HL-60 (cell line): ENCODE measurements around the gene HNRNPAB.

Experiments used
- DNase-seq, 2 experiments: peaks; one replicate each; pipeline ENCODE4 v3.0.0-alpha.2; 2010 to 2020; ENCODE audit warnings: low read depth in 1 of 2, low spot score in 1 of 2
- H3K27ac ChIP-seq: fragments of 250-450 bp; sonication (Bioruptor Pico); replicated peaks from 2 replicates; pipeline ENCODE4 v1.5.1; 2020; ENCODE audit warnings: mild to moderate bottlenecking, moderate library complexity
- H3K27me3 ChIP-seq: fragments of 250-450 bp; sonication (Bioruptor Pico); 2 replicates; pipeline ENCODE4 v1.5.1; 2021; ENCODE audit warnings: mild to moderate bottlenecking, moderate library complexity; ENCODE audit not compliant: insufficient read depth, poor library complexity, severe bottlenecking
- H3K4me3 ChIP-seq: replicated peaks from 2 replicates; pipeline ENCODE4 v1.5.1; 2011; ENCODE audit warnings: mild to moderate bottlenecking, control low read depth, low read length; ENCODE audit not compliant: insufficient read depth
- GABPA ChIP-seq: IDR thresholded peaks from 2 replicates; pipeline ENCODE4 v1.6.1; 2012; ENCODE audit warnings: low read depth
- POLR2AphosphoS5 ChIP-seq: IDR thresholded peaks from 2 replicates; pipeline ENCODE4 v1.6.1; 2012; ENCODE audit warnings: low read depth
- SPI1 ChIP-seq: IDR thresholded peaks from 2 replicates; pipeline ENCODE4 v1.6.1; 2012; ENCODE audit warnings: low read depth, mild to moderate bottlenecking, borderline replicate concordance
- TF ChIP-seq, protein P1 (sequence below): IDR thresholded peaks from 2 replicates; pipeline ENCODE4 v1.6.1; 2012; ENCODE audit warnings: low read depth; ENCODE audit not compliant: insufficient replicate concordance
- TF ChIP-seq, protein P2 (sequence below): IDR thresholded peaks from one replicate; pipeline ENCODE4 v1.5.1; 2011; ENCODE audit warnings: low read length, control low read depth, inconsistent platforms; ENCODE audit not compliant: insufficient read depth

HNRNPAB gene

DNA sequence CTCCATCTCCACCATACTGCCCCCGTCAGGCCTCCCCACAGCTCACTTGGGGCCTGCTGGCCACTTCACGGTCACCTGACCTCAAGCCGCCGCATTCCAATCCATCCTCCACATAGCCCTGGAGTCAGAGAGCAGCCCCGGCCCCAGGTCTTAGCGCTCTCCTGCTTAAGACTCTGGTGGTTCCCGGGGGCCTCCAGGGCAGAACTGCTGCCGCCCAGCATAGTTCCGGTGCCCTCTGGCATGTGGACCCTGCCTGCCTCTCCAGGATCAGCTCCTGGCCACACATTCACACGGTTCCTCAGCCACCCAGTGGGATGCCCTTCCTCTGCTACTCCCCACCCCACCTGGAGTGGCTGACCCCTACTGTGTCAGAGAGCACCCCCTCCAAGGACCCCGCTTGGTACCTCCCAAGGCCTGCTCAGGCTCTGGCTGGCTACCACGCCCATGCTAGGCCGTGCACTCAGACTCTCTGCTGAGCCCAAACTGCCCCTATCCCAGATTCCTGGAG lies 19.5 kb downstream of the HNRNPAB start:
- no peak for DNase-seq
- no peaks in the 10 kb centered on the region for H3K27me3 ChIP-seq
- TF ChIP-seq GABPA (no peak), POLR2AphosphoS5 (no peak; the same call in 1 of the 2 replicates), SPI1 (no peak)
- TF ChIP-seq, protein P1, sequence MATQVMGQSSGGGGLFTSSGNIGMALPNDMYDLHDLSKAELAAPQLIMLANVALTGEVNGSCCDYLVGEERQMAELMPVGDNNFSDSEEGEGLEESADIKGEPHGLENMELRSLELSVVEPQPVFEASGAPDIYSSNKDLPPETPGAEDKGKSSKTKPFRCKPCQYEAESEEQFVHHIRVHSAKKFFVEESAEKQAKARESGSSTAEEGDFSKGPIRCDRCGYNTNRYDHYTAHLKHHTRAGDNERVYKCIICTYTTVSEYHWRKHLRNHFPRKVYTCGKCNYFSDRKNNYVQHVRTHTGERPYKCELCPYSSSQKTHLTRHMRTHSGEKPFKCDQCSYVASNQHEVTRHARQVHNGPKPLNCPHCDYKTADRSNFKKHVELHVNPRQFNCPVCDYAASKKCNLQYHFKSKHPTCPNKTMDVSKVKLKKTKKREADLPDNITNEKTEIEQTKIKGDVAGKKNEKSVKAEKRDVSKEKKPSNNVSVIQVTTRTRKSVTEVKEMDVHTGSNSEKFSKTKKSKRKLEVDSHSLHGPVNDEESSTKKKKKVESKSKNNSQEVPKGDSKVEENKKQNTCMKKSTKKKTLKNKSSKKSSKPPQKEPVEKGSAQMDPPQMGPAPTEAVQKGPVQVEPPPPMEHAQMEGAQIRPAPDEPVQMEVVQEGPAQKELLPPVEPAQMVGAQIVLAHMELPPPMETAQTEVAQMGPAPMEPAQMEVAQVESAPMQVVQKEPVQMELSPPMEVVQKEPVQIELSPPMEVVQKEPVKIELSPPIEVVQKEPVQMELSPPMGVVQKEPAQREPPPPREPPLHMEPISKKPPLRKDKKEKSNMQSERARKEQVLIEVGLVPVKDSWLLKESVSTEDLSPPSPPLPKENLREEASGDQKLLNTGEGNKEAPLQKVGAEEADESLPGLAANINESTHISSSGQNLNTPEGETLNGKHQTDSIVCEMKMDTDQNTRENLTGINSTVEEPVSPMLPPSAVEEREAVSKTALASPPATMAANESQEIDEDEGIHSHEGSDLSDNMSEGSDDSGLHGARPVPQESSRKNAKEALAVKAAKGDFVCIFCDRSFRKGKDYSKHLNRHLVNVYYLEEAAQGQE = no peak
- TF ChIP-seq, protein P2, sequence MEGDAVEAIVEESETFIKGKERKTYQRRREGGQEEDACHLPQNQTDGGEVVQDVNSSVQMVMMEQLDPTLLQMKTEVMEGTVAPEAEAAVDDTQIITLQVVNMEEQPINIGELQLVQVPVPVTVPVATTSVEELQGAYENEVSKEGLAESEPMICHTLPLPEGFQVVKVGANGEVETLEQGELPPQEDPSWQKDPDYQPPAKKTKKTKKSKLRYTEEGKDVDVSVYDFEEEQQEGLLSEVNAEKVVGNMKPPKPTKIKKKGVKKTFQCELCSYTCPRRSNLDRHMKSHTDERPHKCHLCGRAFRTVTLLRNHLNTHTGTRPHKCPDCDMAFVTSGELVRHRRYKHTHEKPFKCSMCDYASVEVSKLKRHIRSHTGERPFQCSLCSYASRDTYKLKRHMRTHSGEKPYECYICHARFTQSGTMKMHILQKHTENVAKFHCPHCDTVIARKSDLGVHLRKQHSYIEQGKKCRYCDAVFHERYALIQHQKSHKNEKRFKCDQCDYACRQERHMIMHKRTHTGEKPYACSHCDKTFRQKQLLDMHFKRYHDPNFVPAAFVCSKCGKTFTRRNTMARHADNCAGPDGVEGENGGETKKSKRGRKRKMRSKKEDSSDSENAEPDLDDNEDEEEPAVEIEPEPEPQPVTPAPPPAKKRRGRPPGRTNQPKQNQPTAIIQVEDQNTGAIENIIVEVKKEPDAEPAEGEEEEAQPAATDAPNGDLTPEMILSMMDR = no peak
- no peak overlapping the region for H3K4me3 ChIP-seq
- H3K27ac ChIP-seq = no peak overlapping the region

DNA sequence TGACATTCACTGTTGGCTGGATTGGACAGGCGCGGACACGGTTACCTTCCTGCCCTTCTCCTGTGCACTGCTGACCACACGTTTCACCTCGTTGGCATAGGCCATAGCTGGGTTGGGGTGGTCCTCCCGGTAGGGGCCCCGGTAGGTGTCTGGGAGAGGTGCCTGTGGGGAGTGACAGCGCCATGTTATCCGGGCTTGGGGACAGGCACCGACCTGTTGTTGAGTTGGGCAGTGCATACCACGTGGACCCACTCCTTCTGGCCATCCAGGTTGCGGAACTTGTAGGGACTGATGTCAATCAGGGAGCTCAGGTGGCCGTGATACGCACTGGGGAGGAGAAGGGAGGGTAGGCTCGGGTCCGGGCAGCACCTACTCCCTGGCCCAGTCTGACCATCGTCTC lies 20.1 kb downstream of the HNRNPAB start:
- TF ChIP-seq, protein P1 = no peak
- TF ChIP-seq POLR2AphosphoS5 (no peak), GABPA (no peak), SPI1 (no peak)
- TF ChIP-seq, protein P2 = no peak

DNA sequence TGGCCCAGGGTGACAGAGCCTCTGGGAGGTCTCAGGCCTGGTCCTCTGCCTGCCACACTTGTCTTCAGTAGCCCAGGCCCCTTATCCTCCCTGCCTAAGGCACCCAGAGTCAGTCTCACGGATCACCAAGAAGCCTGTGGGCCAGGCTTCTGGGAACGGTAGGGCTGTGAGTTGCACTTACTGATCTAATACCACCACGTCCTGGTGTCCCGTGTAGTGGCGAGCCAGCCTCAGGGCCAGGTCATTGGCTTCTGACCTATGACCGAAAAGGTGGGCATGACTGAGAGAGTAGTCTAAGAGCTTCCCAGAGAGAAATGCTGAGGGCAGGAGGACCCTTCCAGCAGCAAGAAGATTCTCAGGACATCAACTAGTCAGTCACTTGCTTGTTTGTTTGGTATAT lies 20.8 kb downstream of the HNRNPAB start:
- no peak for TF ChIP-seq SPI1
- TF ChIP-seq, protein P2 = no peak
- TF ChIP-seq, protein P1 = no peak
- TF ChIP-seq POLR2AphosphoS5 = no peak
- TF ChIP-seq GABPA = no peak

More for the DNA sequence above, 20.1 kb downstream of the HNRNPAB start:
- no peak for DNase-seq
- Histone ChIP-seq H3K4me3 (no peak overlapping the region), H3K27ac (no peak overlapping the region), H3K27me3 (no peaks in the 10 kb centered on the region)

More for the DNA sequence above, 20.8 kb downstream of the HNRNPAB start:
- Histone ChIP-seq H3K27ac (no peak overlapping the region), H3K27me3 (no peaks in the 10 kb centered on the region), H3K4me3 (no peak overlapping the region)
- DNase-seq = no peak
